Ishikawa (cell line): ENCODE data around the gene RNF149.

Experiments
- CREB1 ChIP-seq: IDR thresholded peaks from 2 replicates; pipeline ENCODE4 v1.6.1; 2012; ENCODE audit warnings: low read depth
- EGR1 ChIP-seq: IDR thresholded peaks from 2 replicates; pipeline ENCODE4 v1.6.1; 2012
- NFIC ChIP-seq: IDR thresholded peaks from 2 replicates; pipeline ENCODE4 v1.6.1; 2012
- RAD21 ChIP-seq: IDR thresholded peaks from 2 replicates; pipeline ENCODE4 v1.6.1; 2012; ENCODE audit warnings: low read depth
- YY1 ChIP-seq: IDR thresholded peaks from 2 replicates; pipeline ENCODE4 v1.6.1; 2012; ENCODE audit warnings: low read depth

DNA sequence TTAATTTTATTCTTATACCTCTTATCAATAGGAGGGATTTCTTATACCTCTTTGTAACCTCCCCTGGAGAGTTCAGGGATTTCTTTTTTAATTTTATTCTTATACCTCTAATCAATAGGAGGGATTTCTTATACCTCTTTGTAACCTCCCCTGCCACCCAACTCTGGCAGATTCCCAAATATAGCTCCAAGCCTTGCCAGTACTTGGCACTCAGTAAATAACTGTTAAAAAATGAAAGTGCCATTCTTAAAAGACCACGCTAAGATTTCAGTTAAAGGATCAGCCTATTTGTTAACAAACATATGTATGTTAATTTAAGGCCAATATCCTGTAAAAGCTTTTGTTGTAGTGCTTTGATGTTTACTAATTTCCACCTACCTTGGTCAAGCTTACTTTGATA, 4.8 kb downstream of the RNF149 start:
- TF ChIP-seq YY1 (no peak), CREB1 (no peak), RAD21 (no peak), NFIC (no peak), EGR1 (no peak)
